PC-3 (cell line): Measurements from ENCODE around the gene SFI1.

Experiments used
- EZH2phosphoT487 ChIP-seq: fragments of 300-600 bp; sonication (generic); IDR thresholded peaks from 2 replicates; pipeline ENCODE4 v1.6.1; 2018; ENCODE audit warnings: mild to moderate bottlenecking, antibody characterized with exemption, low read length, borderline replicate concordance
- TF ChIP-seq, protein P1 (sequence below): fragments of 300-600 bp; sonication (generic); conservative IDR thresholded peaks from 2 replicates; pipeline ENCODE4 v1.5.1; 2017; ENCODE audit warnings: antibody characterized with exemption, low read depth, mild to moderate bottlenecking, low read length

DNA sequence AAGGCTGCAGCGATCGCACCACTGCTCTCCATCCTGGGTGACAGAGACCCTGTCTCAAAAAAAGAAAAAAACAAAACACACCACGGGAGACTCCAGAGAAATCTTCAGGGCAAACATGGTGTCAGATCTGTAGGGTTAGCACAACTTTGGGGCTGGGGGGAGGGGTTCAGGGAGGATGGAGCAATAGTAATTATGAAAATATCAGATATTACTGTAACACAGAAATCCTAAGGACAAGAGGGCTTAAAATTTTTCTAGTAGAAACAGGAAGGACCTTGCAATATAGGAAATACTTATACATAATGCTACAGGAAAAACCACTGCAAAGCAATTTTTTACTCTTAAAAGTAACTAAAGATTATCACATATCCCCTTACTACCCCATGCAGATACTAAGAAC, 20.5 kb upstream of the SFI1 start:
- TF ChIP-seq, protein P1, sequence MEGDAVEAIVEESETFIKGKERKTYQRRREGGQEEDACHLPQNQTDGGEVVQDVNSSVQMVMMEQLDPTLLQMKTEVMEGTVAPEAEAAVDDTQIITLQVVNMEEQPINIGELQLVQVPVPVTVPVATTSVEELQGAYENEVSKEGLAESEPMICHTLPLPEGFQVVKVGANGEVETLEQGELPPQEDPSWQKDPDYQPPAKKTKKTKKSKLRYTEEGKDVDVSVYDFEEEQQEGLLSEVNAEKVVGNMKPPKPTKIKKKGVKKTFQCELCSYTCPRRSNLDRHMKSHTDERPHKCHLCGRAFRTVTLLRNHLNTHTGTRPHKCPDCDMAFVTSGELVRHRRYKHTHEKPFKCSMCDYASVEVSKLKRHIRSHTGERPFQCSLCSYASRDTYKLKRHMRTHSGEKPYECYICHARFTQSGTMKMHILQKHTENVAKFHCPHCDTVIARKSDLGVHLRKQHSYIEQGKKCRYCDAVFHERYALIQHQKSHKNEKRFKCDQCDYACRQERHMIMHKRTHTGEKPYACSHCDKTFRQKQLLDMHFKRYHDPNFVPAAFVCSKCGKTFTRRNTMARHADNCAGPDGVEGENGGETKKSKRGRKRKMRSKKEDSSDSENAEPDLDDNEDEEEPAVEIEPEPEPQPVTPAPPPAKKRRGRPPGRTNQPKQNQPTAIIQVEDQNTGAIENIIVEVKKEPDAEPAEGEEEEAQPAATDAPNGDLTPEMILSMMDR, result no peak
- TF ChIP-seq EZH2phosphoT487, result no peak
